Peyer's patch (tissue), 4 donors: Measurements from ENCODE around the gene COL6A1.

Experiments used
- CTCF ChIP-seq, 6 experiments: fragments of 450-650 bp in 4 of 6; fragments of 200-600 bp in 2 of 6; sonication (generic) in 1 of 6; IDR thresholded peaks; one replicate each; pipeline ENCODE4 v1.5.1; 2017 to 2019; ENCODE audit warnings: antibody characterized with exemption in 6 of 6, mild to moderate bottlenecking in 3 of 6, moderate library complexity in 1 of 6
- POLR2A ChIP-seq, 2 donors: fragments of 450-650 bp; IDR thresholded peaks; one replicate each; pipeline ENCODE4 v1.5.1; 2017; ENCODE audit warnings: antibody characterized with exemption in 2 of 2, mild to moderate bottlenecking in 2 of 2, moderate library complexity in 2 of 2

- no peak for TF ChIP-seq POLR2A (IDR thresholded peaks at IDR 0.05)
- TF ChIP-seq CTCF (IDR thresholded peaks at IDR 0.05), result no peak
Observed at GRCh38 chr21:45948576-45949141, 32.9 kb upstream of the COL6A1 start.
